ENCODE measurements around the gene BRIP1.

GRCh38 chr17:61734466-61734865 is 128.9 kb downstream of the BRIP1 start:
- no peak for TF ChIP-seq CTCF (IDR thresholded peaks at IDR 0.05)
- TF ChIP-seq REST (IDR thresholded peaks at IDR 0.05; ENCODE audit: insufficient read depth in 1 of 2, low read depth in 2 of 2, low read length in 1 of 2), result no peak
- TF ChIP-seq POLR2AphosphoS5 (IDR thresholded peaks at IDR 0.05; ENCODE audit: low read depth, low read length), result no peak
